MV-4-11 (cell line): ENCODE measurements around the gene SNX25.
"Not testable (repeated sequence)": the region's sequence is repeated elsewhere in the genome, so short reads cannot be mapped to it uniquely, and the experiment has no call there.

Experiments used
- DNase-seq: peaks from one replicate; lab custom pipeline; 2025; lab: John Stamatoyannopoulos, UW

Gene SNX25

DNA sequence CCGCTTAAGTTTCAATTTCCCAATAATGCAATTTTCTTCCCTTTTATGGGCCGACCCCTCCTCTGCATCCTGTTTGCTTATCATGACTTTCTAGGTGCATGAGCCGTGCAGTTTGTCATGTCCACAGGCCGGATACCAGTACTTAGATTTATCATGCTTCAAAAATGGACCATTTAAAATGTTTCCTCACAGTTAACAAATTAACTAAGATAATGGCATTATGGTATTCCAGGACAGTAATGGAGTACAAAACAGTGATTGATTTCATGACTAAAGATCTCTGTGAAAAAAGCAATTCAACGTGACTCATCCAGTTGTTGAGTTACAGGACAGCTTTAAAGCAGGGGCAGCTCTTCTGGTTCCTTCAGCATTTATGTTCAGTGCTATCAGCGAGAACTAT is 23.0 kb downstream of the SNX25 start:
- no peak for DNase-seq

DNA sequence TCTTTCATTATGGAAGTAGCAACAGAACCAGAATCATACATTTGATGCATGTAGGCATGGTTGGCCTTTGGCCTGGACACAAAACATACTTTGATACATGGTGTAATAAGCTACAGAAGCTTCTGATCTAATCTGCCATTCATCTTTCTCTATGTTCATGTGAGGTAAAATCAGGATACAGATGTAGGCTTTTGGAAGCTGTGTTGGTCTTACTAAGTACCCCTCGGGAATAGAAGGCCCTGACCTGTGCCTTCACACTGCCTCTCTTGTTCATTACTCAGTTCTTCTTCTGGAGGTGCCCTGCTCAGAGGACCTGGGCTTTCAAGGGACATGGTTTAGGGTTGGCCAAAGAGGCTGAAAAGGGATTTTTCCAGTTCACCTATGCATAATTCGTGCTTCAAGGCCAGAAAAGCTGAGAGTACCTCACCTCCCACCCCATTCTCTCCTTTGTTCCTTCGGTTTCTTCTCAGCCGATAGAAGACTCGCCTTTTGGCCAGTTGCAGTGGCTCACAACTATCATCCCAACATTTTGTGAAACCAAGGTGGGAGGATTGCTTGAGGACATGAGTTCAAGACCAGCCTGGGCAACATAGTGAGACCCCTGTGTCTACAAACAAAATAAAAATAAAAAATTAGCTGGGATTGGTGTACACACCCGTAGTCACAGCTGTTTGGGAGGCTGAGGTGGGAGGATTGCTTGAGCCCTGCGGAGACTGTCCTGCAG is 25.9 kb downstream of the SNX25 start:
- DNase-seq, result no peak

DNA sequence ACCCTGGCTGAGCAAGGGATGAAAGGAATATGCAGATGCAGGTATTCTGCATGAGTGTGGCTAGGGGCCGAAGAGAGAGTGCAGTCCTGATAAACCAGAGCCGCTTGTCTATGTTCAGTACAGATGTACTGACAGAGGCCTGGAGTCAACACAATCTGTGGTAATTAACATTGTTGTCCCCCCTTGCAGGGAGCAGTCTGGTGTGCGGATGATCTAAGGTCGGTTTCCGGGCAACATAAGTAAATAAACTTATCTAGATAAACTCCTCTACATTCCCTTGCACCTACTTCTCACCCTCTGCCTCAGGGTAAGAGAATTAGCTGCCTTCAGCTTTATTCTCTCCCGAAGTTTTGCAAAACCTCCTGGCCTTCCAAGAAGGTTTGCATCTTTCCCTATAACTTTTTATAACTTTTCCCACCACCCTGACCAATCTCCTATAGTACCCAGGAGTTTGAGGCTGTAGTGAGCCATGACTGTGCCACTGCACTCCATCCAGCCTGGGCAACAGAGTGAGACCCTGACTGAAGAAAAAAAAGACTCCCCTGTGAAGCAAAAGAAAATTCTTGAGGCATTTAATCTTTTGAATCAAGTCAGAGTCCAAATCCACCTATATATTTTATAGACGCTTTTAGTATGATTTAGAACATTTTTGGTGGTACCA is 26.6 kb downstream of the SNX25 start:
- DNase-seq, result no peak

DNA sequence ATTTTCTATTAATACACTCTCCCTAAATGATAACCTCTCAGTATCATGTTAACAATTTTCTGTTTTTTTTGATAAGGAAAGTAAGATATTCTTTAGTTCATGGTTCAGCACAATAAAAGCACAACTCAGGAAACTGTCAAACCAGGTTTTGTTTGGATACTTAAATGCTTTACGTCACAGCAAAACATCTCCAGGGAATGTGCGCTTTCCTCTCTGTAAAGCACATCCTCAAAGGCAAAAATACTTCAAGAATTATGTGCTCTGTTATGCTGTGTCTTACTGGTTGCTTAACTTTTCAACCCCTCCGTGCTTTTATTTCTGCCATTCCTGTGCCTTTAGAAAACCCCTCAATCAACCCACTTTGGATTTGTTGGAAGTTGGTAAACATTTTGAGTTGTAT is 27.8 kb downstream of the SNX25 start:
- no peak for DNase-seq

DNA sequence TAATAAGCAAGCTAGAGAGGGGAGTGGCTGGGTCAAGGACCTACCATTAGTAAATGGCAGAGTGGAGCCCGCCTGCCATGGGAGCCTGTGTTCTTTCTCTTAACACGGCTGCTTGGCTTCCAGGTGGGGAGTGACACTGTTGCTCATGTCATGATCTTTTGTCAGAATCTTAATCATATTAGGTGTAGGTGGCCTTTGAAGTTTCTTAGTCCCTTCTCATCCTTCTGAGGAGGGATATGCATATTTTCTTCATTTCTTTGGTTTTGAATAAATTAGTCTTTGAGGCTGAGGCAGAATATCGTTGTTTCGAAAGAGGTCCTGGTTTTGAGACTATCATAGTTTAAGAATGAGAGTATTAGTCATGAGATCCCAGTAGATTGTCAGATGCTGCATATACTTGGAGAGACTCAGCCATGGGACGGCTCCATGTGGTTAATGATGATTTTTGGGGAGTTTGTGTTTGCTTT is 28.9 kb downstream of the SNX25 start:
- no peak for DNase-seq

DNA sequence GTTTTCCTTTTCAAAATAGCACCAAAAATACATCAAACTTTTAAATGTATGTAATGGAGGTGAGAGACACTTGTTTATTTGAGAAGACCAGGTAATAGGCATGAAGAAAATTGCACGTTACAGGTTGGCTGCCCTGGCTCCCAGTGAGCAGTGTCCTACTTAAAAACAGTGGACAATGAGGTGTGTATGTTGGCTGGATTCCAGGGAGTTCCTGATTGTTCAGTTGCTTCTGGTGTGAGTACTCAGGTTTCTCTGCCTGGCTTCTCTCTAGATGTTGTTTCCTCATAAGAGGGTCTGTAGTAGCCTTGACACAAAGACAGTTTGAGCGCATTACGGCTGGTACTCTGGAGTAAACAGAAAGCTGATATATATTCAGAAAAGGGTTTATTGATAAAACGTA is 29.4 kb downstream of the SNX25 start:
- no peak for DNase-seq

DNA sequence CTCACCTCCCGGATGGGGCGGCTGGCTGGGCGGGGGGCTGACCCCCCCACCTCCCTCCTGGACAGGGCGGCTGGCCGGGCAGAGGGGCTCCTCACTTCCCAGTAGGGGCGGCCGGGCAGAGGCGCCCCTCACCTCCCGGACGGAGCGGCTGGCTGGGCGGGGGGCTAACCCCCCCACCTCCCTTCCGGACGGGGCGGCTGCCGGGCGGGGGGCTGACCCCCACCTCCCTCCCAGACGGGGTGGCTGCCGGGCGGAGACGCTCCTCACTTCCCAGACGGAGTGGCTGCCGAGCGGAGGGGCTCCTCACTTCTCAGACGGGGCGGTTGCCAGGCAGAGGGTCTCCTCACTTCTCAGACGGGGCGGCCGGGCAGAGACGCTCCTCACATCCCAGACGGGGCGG is 31.1 kb downstream of the SNX25 start:
- not testable (repeated sequence) for DNase-seq

DNA sequence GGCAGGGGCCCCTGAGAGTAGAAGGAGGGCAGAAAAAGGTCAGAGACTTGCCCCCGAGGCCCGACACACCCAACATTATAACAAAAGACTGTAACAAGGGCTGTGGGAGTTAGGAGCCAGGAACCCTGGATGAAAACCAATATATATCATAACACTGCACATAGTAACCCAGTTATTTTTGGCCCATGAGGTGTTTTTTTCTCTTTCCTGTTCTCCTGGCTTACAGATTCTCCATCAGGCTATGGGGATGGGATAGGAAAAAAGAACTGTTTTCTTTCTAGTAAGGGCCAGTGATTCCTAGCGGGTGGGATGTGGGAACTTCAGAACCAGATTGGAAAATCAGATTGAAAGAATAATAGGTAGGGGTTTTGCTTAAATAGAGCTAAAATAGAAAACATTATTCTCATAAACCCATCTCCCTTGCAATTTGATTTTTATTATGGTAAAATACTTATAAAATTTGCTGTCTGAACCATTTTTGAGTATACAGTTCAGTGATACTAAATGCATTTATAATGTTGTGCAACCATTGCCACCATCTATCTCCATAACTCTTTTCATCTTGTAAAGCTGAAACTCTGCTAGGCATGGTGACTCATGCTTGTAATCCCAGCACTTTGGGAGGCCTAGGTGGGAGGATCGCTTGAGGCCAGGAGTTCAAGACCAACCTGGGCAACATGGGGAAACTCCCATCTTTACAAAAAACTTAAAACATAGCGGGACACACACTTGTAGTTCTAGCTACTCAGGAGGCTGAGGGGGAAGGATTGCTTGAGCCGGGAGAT is 33.5 kb downstream of the SNX25 start:
- no peak for DNase-seq

DNA sequence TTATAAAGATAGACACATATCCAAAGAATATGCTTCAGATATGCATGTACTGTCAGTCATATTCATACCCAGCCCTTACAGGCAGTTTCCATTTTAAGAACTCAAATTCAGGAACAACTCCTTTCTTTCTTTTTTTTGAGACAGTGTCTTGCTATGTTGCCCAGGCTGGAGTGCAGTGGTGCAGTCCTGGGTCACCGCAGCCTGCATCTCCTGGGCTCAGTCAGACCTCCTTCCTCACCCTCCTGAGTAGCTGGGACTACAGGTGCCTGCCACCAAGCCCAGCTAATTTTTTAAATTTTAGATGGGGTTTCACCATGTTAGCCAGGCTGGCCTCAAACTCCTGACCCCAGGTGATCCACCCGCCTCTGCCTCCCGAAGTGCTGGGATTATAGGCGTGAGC is 34.5 kb downstream of the SNX25 start:
- DNase-seq, result no peak

DNA sequence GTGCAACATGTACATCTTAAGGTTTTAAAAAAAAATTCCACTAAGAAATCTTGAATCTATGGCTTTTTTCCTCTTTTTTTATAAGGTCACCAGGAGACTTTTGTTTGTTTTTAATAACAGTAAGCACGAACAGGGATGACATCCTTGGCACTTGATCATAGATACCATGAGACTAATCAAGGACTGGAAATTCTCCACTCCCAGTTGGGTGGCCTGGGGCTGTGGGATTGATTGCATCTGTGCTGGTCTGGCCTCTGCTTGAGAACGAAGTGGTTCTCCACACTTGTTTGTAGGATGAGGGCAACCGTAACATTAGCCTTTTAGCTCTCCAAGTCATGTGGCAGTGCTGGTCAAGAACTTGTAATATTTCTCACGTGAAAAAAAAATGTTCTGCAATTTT is 35.4 kb downstream of the SNX25 start:
- no peak for DNase-seq

DNA sequence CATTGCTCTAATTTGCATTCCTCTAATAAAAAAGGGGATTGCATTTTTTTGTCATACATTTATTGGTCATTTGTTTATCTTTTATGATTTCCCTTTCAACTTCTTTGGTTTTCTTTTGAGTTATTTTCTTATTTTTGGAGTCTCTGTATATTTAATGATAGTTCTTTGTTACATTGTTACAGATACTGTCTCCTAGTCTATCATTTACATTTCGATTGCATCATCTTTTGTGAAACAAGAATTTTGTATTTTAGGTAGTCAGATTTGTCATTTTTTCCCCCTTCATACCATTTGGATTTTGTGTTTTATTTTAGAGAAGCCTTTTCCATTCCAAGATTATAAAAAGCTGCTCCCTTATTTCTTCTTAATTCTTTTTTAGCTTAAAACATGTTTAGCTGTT is 37.1 kb downstream of the SNX25 start:
- no peak for DNase-seq

DNA sequence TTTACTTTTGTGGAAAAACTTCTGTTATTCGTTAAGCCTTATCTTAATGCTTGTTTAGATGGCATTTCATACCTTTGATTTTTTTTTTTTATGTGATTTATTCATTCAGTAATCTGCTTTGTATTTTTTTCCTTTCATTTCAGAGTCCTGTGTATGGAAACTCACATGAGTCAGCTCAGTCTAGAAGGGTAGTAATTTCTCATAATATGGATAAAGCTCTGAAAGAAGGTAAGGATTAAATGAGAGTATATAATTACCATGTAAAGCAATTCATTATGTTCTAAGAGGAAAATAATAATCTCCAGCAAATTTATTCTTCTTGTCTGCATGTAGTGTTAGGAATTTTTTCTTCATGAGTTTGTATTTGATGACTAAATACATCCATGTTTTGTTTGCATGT is 37.8 kb downstream of the SNX25 start:
- DNase-seq, result no peak

DNA sequence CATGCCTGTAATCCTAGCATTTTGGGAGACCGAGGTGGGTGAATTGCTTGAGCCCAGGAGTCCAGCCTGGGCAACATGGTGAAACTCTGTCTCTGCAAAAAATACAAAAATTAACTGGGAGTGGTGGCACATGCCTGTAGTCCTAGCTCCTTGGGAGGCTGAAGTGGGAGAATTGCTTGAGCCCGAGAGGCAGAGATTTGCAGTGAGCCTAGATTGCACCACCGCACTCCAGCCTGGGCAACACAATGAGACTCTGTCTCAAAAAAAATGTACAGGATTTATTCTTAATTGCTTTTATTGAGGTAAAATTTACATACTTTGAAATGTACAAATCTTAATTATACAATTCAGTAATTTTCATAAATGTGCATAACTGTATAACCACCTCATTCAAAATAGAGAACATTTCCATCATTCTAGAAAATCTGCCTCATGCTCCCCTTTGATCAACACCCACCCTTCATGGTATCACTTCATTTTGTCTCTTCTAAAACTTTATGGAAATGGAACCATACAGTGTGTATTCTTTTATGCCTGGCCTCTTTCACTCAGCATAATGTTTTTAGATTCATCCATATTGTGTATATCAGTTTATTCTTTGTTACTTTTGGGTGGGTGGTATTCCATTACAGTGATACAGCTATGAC is 39.1 kb downstream of the SNX25 start:
- DNase-seq, result no peak

DNA sequence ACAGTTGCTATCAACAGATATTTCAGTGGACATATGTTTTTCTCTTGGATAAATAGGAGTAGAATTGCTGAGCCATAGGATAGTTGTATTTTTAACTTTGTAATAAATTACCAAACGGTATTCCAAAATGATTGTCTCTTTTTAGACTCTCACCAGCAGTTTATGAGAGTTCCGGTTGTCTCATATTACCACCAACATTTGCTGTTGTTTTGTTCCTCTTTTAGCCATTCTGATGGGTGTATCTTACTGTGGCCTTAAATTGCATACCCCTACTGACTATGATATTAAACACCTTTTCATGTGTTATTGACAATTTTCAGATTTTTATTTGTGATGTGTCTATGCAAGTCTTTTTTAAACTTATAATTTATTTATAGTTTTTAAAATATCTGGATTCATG is 39.7 kb downstream of the SNX25 start:
- DNase-seq, result peak; percentile 22

DNA sequence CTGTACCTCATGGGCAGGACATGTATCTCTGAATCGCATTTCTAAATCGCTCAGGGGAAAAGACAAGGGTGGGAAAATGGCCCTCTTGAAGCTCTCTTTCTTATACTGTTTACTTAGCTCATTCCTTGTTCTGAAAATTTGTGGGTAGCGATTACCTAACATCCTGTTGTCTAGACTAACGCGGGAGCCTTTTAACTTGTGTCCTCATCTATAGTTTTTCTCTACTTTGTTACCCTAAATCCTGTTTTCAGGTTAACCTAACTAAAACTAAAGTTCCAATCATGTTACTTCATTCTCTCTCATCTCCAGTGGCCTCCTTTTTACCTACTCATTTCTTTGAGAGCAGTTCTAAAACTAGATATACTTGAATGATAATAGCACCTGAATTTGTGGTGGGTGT is 45.0 kb downstream of the SNX25 start:
- no peak for DNase-seq

DNA sequence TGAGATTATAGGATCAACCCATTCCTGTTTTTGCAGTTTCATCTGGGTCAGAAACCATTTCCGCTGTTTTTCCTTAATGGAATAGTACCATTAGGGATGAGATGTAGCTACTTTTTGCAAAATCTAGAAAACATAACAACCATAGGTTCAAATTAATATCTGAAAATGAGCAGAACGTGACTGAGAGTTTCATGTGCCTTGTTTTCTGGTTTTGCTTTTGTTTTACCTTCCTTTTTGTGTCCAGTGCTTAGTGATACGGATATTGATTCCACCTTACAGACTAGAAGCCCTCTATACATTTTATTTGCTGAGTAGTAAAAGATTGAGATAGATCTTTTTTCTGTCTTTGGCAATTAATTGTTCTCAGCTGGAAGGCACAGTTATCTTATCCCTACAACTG is 46.5 kb downstream of the SNX25 start:
- DNase-seq, result no peak

DNA sequence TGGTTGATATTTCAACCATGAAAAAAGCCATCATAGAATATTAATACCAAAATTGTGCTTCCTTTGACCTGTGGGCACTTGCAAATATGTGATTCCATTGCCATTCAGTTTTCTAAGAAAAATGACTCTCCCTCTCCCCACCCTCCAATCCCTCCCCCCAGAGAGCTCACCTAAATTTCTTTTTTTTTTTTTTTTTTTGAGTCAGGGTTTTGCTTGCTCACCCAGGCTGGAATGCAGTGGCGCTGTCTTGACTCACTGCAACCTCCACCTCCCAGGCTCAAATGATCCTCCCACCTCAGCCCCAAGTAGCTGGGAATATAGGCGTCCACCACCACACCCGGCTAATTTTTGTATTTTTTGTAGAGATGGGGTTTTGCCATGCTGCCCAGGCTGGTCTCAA is 47.0 kb downstream of the SNX25 start:
- DNase-seq, result no peak

DNA sequence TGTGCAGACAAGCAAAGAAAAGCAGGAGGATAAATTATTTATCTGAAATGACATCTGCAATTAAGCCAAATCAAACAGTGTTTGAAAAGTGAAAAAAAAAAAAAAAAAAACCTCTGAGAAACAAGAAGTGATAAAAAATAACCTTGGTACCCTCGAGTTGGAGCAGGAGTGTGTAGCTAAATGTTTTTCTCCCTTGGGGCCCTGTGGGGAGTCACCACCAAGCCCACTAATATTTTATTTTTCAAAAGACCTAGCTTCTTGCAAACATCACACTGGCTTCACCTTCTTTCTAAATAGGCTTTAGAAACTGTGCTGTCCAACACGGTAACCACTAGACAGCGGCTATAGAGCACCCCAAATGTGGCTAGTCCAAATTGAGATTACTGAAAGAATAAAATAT is 47.7 kb downstream of the SNX25 start:
- no peak for DNase-seq

DNA sequence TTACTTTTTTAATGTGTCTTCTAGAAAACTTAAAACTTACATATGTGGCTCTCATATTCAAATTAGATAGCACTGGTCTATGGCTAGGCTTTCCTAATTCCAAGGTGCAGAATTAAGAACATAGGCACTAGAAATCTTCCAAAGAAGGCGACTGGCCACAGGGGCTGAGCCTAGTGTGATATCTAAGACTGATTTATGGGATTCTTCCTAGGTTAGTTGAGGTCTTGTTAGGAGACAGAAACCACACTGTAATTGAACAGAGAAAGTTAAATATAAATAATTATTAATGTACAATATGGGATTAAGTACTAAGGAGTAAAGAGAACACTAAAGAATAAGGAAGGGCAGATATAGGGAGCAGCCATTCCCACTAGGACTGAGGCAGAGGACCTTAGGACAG is 48.3 kb downstream of the SNX25 start:
- DNase-seq, result no peak

DNA sequence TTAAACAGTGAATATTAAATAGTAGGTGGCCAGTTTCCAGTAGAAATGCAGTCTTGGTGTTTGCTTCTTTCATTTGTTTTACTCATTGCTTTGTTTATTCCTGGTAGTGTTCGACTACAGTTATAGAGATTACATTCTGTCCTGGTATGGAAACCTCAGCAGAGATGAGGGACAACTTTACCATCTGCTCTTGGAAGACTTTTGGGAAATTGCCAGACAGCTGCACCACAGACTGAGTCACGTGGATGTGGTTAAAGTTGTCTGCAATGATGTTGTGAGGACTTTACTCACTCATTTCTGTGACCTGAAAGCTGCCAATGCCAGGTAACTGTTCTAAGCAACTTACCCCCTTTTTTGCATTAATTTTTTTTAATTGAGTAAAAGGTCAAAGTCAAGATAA is 49.3 kb downstream of the SNX25 start:
- peak; percentile 48 for DNase-seq

DNA sequence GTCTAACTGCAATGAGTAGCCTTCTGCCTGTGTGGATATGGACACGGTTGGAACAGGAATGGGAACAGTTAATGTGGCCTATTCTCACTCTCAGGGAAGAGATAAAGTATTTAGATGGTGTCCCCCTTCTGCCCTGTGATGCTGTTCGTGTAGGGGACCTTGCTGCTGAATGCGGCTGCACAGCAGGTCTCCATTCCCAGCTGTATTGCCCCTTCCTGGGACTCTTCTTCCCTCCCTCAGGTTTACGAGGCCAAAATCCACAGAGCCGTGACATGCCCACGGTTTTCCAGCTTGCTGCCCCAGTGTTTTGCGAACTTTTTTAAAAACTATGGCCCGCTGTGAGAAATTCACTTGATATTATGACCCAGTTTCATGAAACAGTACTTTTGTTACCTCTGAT is 50.3 kb downstream of the SNX25 start:
- DNase-seq, result no peak

DNA sequence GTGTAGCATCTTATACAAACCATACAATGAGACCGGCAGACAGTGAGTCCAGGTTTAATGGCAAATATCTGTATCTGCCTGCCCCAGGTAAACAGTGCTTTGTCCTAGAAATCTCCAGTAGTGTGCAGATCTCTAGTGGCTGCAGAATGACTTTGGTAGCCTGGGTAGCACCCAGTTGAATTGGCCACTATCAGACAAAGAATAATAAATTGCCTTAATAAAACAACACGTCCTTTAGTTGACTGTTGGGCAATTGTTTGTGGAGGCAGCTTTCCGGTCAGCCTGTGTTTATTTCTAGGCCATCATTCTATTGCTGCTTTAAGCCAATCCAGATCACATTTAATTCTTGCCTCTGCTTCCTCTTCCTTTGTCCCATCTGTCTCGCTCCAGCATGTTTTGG is 52.5 kb downstream of the SNX25 start:
- no peak for DNase-seq

DNA sequence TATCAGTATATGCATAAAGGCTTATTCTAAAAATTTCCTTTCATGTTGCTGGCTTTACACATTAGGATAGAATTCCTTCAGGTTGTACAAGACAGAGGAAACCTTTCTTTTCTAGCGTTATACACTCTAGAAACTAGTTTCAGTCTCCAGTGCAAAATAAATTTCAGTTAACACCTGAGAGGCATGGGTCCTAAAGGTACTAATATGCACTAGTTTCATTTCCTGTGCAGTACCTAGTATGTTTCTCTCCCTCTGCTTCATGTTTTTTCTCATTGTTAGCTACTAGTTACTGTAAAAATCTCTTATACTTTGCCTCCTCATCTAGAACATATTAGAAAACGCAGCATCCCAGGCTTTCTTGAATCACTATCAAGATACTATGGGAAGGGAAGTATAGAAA is 54.0 kb downstream of the SNX25 start:
- no peak for DNase-seq
